IMR-90 (cell line): ENCODE measurements around the gene FBXO40. TPM values are rescaled to one million over a fixed set of nuclear protein-coding genes. Genes with fewer than 3 reads are reported as not detected.

Experiments
- ATAC-seq: fragments of 200-7000 bp; cut with Tn5 transposase; 2 replicates; pipeline ENCODE4 v1.9.1; 2020; ENCODE audit warnings: low read depth, mild to moderate bottlenecking, moderate library complexity
- BruUV-seq: library from RNA; stranded (reverse); fragments of 400-500 nt; replicated peaks from 2 replicates; lab custom pipeline; 2021; lab: Mats Ljungman, UMichigan
- CTCF ChIA-PET: fragments of 300-600 bp; formaldehyde crosslinking; extraction: SDS; loops from one replicate; lab custom pipeline; 2021; ENCODE audit warnings: antibody characterized with exemption; lab: Yijun Ruan, JAX
- POLR2A ChIA-PET: fragments of 300-600 bp; sonication (Branson Sonifier 250); formaldehyde crosslinking; loops from one replicate; lab custom pipeline; 2022; ENCODE audit warnings: antibody characterized with exemption; ENCODE audit not compliant: unreplicated experiment; lab: Charles Lee
- DNase-seq: peaks from one replicate; pipeline ENCODE4 v3.0.0; 2013
- H2AFZ ChIP-seq: replicated peaks from 2 replicates; pipeline ENCODE3; 2013; ENCODE audit warnings: low read length, mild to moderate bottlenecking; ENCODE audit not compliant: poor library complexity
- H2AK5ac ChIP-seq: 2 replicates; pipeline ENCODE4 v1.6.1; 2013; ENCODE audit warnings: low read depth, low read length, inconsistent platforms
- H2AK9ac ChIP-seq: replicated peaks from 2 replicates; pipeline ENCODE3; 2013; ENCODE audit warnings: mild to moderate bottlenecking, low read depth, low read length, moderate library complexity; ENCODE audit not compliant: poor library complexity
- H2BK120ac ChIP-seq: 2 replicates; pipeline ENCODE4 v1.6.1; 2013; ENCODE audit warnings: low read depth, low read length, inconsistent platforms
- H2BK15ac ChIP-seq: 3 replicates; pipeline ENCODE4 v1.6.1; 2013; ENCODE audit warnings: low read depth, low read length, inconsistent platforms
- H2BK20ac ChIP-seq: 2 replicates; pipeline ENCODE4 v1.6.1; 2013; ENCODE audit warnings: low read depth, mild to moderate bottlenecking, inconsistent platforms, low read length, moderate library complexity
- H2BK5ac ChIP-seq: 2 replicates; pipeline ENCODE4 v1.6.1; 2013; ENCODE audit warnings: mild to moderate bottlenecking, low read depth, low read length, inconsistent platforms; ENCODE audit not compliant: poor library complexity, severe bottlenecking
- H3K14ac ChIP-seq: replicated peaks from 2 replicates; pipeline ENCODE4 v1.6.1; 2013; ENCODE audit warnings: low read depth, low read length, inconsistent platforms
- H3K18ac ChIP-seq: 2 replicates; pipeline ENCODE4 v1.6.1; 2013; ENCODE audit warnings: low read depth, low read length, control low read depth
- H3K23ac ChIP-seq: 2 replicates; pipeline ENCODE4 v1.6.1; 2013; ENCODE audit warnings: low read depth, low read length, inconsistent platforms
- H3K27ac ChIP-seq: 2 replicates; pipeline ENCODE4 v1.5.1; 2013; ENCODE audit warnings: mild to moderate bottlenecking, control low read depth, low read length; ENCODE audit not compliant: insufficient read depth
- H3K27me3 ChIP-seq: 2 replicates; pipeline ENCODE4 v1.6.1; 2013; ENCODE audit warnings: low read length; ENCODE audit not compliant: control insufficient read depth, insufficient read depth
- H3K36me3 ChIP-seq: 2 replicates; pipeline ENCODE4 v1.6.1; 2013; ENCODE audit warnings: low read length, mixed read lengths; ENCODE audit not compliant: control insufficient read depth, insufficient read depth
- H3K4ac ChIP-seq: 2 replicates; pipeline ENCODE4 v1.6.1; 2013; ENCODE audit warnings: low read depth, low read length, inconsistent platforms
- H3K4me1 ChIP-seq: 2 replicates; pipeline ENCODE4 v1.6.1; 2013; ENCODE audit warnings: low read length, mixed read lengths; ENCODE audit not compliant: control insufficient read depth, insufficient read depth
- H3K4me2 ChIP-seq: 2 replicates; pipeline ENCODE4 v1.6.1; 2013; ENCODE audit warnings: low read depth, mild to moderate bottlenecking, control low read depth, low read length, moderate library complexity
- H3K4me3 ChIP-seq: 2 replicates; pipeline ENCODE4 v1.5.1; 2013; ENCODE audit warnings: low read depth, mild to moderate bottlenecking, control low read depth, low read length, moderate library complexity; ENCODE audit not compliant: insufficient read depth
- H3K56ac ChIP-seq: 2 replicates; pipeline ENCODE4 v1.6.1; 2013; ENCODE audit warnings: low read length, inconsistent platforms; ENCODE audit not compliant: insufficient read depth; ENCODE audit errors: extremely low read depth
- H3K79me1 ChIP-seq, 2 experiments: 2 replicates each; pipeline ENCODE4 v1.6.1; 2013; ENCODE audit warnings: low read length in 2 of 2, inconsistent platforms in 1 of 2, low read depth in 1 of 2
- H3K9ac ChIP-seq: 2 replicates; pipeline ENCODE4 v1.6.1; 2013; ENCODE audit warnings: low read depth, low read length, control low read depth
- H3K9me1 ChIP-seq: 2 replicates; pipeline ENCODE4 v1.6.1; 2013; ENCODE audit warnings: low read length, inconsistent platforms; ENCODE audit not compliant: insufficient read depth
- H3K9me3 ChIP-seq: 2 replicates; pipeline ENCODE4 v1.6.1; 2013; ENCODE audit warnings: low read length; ENCODE audit not compliant: control insufficient read depth, insufficient read depth
- H4K20me1 ChIP-seq: 2 replicates; pipeline ENCODE4 v1.6.1; 2013; ENCODE audit warnings: low read length, inconsistent platforms; ENCODE audit not compliant: insufficient read depth
- H4K5ac ChIP-seq: 2 replicates; pipeline ENCODE4 v1.6.1; 2013; ENCODE audit warnings: mild to moderate bottlenecking, low read depth, low read length, control low read depth
- H4K8ac ChIP-seq, 2 experiments: 2 replicates each; pipeline ENCODE4 v1.6.1; 2013; ENCODE audit warnings: low read depth in 2 of 2, low read length in 2 of 2, control low read depth in 1 of 2, inconsistent platforms in 1 of 2
- H4K91ac ChIP-seq: 2 replicates; pipeline ENCODE4 v1.6.1; 2013; ENCODE audit warnings: low read depth, low read length, inconsistent platforms; ENCODE audit not compliant: insufficient read depth
- CEBPB ChIP-seq: IDR thresholded peaks from 2 replicates; pipeline ENCODE4 v1.6.1; 2012; ENCODE audit warnings: low read depth, low read length, improper control_type of control experiment
- SMC3 ChIP-seq: fragments of 150-350 bp; IDR thresholded peaks from 2 replicates; pipeline ENCODE4 v1.6.1; 2016; ENCODE audit warnings: low read depth, mild to moderate bottlenecking, antibody characterized with exemption, low read length, moderate library complexity
- WGBS, 2 experiments: methylation state at CpG; one replicate each; pipeline versions ENCODE4 v1.1.5 to v1.1.7; 2013; ENCODE audit warnings: missing lambda C conversion rate in 2 of 2; ENCODE audit not compliant: insufficient read length in 1 of 2; ENCODE audit errors: extremely low coverage in 2 of 2; 5-methylcytosine and 5-hydroxymethylcytosine counted together
- dilution Hi-C: fragments of 300-500 bp; cut with HindIII; formaldehyde crosslinking; loops from one replicate; pipeline ENCODE4 v1.14.3; 2018; ENCODE audit warnings: low sequenced_read_pairs; ENCODE audit not compliant: unreplicated experiment
- in situ Hi-C: fragments of 300-500 bp; cut with MboI; formaldehyde crosslinking; loops from 3 replicates; pipeline ENCODE4 v1.14.3; 2019; ENCODE audit warnings: low sequenced_read_pairs, inconsistent platforms, mixed read lengths
- intact Hi-C: fragments of 100-400 bp; cut with micrococcal nuclease; formaldehyde crosslinking; loops from 2 replicates; pipeline ENCODE4 v1.10.0; 2022
- polyA plus RNA-seq, 3 experiments: library from polyadenylated mRNA; depleted of rRNA; stranded (reverse); fragments of >200 nt; gene quantifications; 2 replicates each; pipeline ENCODE4 v1.2.3, GENCODE V29; 2012; ENCODE audit warnings: low replicate concordance in 1 of 3
- total RNA-seq: library from RNA; depleted of rRNA; stranded (reverse); fragments of >200 nt; gene quantifications from 2 replicates; pipeline ENCODE4 v1.2.3, GENCODE V29; 2012

The FBXO40 gene
- total and polyA plus RNA-seq, 2 of the 4 experiments (the other 2 are of a cell fraction), result not detected

DNA sequence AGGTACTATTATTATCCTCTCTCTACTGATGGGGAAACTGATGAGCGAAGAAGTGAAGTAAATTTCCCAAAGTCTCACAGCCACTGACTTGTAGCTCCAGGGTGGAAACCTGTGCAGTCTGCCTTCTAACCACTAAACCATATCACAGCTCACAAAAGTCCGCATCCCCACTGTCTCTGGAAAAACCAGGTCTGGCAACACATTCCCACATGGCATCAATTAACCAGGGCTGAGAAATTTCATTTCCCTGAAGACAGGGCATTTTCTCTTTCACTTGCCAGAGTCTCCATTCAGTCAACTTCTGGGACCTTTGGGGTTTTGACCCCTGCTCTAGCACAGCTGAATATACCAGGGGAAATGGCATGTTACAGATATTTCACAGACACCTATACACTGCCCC is 26.5 kb downstream of the FBXO40 start:
- Histone ChIP-seq H2BK20ac (no peak overlapping the region), H3K56ac (no peak overlapping the region), H3K27ac (no peak overlapping the region), H2AK5ac (no peak overlapping the region), H3K9me3 (no peaks in the 10 kb centered on the region), H3K4me3 (no peak overlapping the region), H3K18ac (no peak overlapping the region), H3K23ac (no peak overlapping the region), H2BK5ac (no peak overlapping the region), H3K36me3 (no peaks in the 10 kb centered on the region), H3K14ac (no peak overlapping the region), H3K4me2 (no peak overlapping the region), H2BK120ac (no peak overlapping the region), H2AFZ (no peak overlapping the region), H2AK9ac (no peak overlapping the region), H3K4ac (no peak overlapping the region), H3K27me3 (peaks cover 5% of the 10 kb centered on the region; the same call in 1 of the 2 replicates), H3K4me1 (no peaks in the 10 kb centered on the region), H4K8ac (no peak overlapping the region), H4K20me1 (no peaks in the 10 kb centered on the region), H3K79me1 (no peaks in the 10 kb centered on the region), H4K91ac (no peak overlapping the region), H3K9ac (no peak overlapping the region), H4K5ac (no peak overlapping the region), H3K9me1 (no peaks in the 10 kb centered on the region), H2BK15ac (no peak overlapping the region)
- intact Hi-C loops, result no loop called here
- BruUV-seq, result no TSS peak
- ATAC-seq (no peak), DNase-seq (no peak)
- dilution Hi-C loops, result no loop called here
- in situ Hi-C loops, result no loop called here
- 40% methylated on average over 1 of the region's 2 CpGs; no CpG with 5 or more reads in 1 of the 2 experiments for WGBS, 2 experiments
- CTCF ChIA-PET, result no interaction called here
- TF ChIP-seq CEBPB, result no peak
- TF ChIP-seq SMC3, result no peak
- POLR2A ChIA-PET, result no interaction called here
